HepG2 (cell line): ENCODE measurements around the gene CHRNG. TPM values are rescaled to one million over a fixed set of nuclear protein-coding genes. Genes with fewer than 3 reads are reported as not detected.

Experiments used
- AFF4 ChIP-seq: sonication (generic); formaldehyde crosslinking; IDR thresholded peaks from 2 replicates; pipeline ENCODE4 v1.4.0; 2020; ENCODE audit warnings: missing genetic modification reagents
- FOXK1 ChIP-seq: sonication (generic); formaldehyde crosslinking; IDR thresholded peaks from 2 replicates; pipeline ENCODE4 v1.4.0; 2020; ENCODE audit warnings: low read depth, missing genetic modification reagents, borderline replicate concordance
- MATR3 ChIP-seq: sonication (generic); formaldehyde crosslinking; IDR thresholded peaks from 2 replicates; pipeline ENCODE4 v1.4.0; 2020; ENCODE audit warnings: missing genetic modification reagents
- NCOA5 ChIP-seq: sonication (generic); formaldehyde crosslinking; IDR thresholded peaks from 2 replicates; pipeline ENCODE4 v1.4.0; 2020; ENCODE audit warnings: missing genetic modification reagents
- PAF1 ChIP-seq: IDR thresholded peaks from 2 replicates; pipeline ENCODE4 v1.6.1; 2016; ENCODE audit warnings: missing genetic modification reagents, missing compliant biosample characterization
- PRDM4 ChIP-seq: sonication (generic); formaldehyde crosslinking; IDR thresholded peaks from 2 replicates; pipeline ENCODE4 v1.9.0; 2021; ENCODE audit warnings: missing genetic modification reagents, borderline replicate concordance
- SIN3B ChIP-seq: fragments of 150-350 bp; IDR thresholded peaks from 2 replicates; pipeline ENCODE4 v1.6.1; 2014; ENCODE audit warnings: low read length
- STAT5B ChIP-seq: sonication (generic); formaldehyde crosslinking; IDR thresholded peaks from 2 replicates; pipeline ENCODE4 v1.4.0; 2020; ENCODE audit warnings: missing genetic modification reagents
- ZEB1 ChIP-seq: IDR thresholded peaks from 2 replicates; pipeline ENCODE4 v1.6.1; 2012; ENCODE audit warnings: mild to moderate bottlenecking, low read depth, inconsistent platforms; ENCODE audit not compliant: insufficient replicate concordance
- polyA plus RNA-seq, 8 experiments: library from polyadenylated mRNA; depleted of rRNA in 3 of 8; stranded (reverse) in 7 of 8; unstranded in 1 of 8; fragments of >200 nt; fragmentation: Illumina TruSeq in 4 of 8; extraction: Trizol in 4 of 8; gene quantifications; 2 replicates each; pipeline versions ENCODE4 v1.2.1 to v1.2.3, GENCODE V29; 2011 to 2016; ENCODE audit warnings: low read depth in 4 of 8, missing spikeins in 1 of 8, mixed read lengths in 1 of 8; ENCODE audit not compliant: insufficient read depth in 1 of 8
- total RNA-seq, 5 experiments: library from RNA; depleted of rRNA; stranded (reverse); fragments of >200 nt; fragmentation: Illumina TruSeq; extraction: Trizol; gene quantifications; 2 replicates each; pipeline ENCODE4 v1.2.3, GENCODE V29; 2016; ENCODE audit warnings: low read depth in 1 of 5
- TF ChIP-seq, protein P1 (sequence below), 2 experiments: sonication (generic) in 1 of 2; formaldehyde crosslinking in 1 of 2; IDR thresholded peaks; 2 replicates each; pipeline versions ENCODE4 v1.4.0 to v1.6.1; 2016 to 2020; ENCODE audit warnings: borderline replicate concordance in 1 of 2, low read depth in 1 of 2, mild to moderate bottlenecking in 1 of 2, missing genetic modification reagents in 1 of 2
- TF ChIP-seq, protein P2 (sequence below): fragments of 450-650 bp; IDR thresholded peaks from 2 replicates; pipeline ENCODE4 v1.6.1; 2017; ENCODE audit warnings: mild to moderate bottlenecking

CHRNG gene
- total and polyA plus RNA-seq, 2 of the 13 experiments (the other 11 are each of a cell fraction or from before 2014, with no cell fraction given), result not detected

DNA sequence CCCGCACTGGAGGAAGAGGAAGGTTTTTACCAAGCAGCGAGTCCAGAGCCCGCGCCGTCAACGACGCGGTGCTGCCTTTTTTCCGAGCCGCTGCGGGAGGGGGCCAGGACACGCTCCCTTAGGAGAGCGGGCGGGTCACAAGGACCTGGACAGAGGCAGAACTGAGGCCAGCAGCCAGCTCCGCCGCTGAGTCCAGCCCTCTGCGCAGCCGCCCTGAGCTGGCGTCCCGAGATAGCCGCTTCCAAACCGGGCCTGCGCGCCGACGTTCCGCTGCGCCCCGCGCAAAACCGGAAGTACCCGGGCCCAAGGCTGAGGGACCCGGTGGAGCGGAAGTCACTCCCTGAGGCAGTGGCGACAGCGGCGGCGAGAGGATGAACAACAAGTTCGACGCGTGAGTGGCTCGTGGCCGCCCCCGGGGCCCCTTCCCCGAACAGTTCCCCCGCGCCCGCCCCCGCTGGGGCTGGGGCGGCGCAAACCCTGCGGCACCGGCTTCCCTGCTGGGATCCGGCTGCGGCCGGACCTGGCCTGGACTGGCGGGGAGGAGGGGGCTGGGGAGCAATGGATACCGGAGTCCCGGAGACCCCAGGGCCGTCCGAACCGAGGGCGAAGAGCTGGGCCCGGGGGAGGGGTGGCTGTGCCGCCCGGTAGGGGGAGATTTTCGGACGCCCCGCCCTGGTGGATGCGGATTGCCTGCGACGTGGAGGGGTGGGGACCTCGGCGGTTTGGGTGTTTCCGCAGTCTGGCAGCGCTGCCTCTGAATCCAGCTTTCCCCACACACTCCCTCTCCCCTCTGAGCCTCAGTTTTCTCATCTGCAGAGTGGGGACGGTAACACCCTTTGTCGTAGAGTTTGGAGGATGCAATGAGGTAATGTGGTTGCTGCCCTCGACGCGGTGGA, 11.1 kb downstream of the CHRNG start, which contains the start of the genes EIF4E2 and TIGD1 (continued):
- TF ChIP-seq AFF4 (CRISPR knock-in tag) (peak; percentile 45; the same call in 1 of the 2 replicates), FOXK1 (peak; percentile 93), STAT5B (CRISPR knock-in tag) (0 out of 2 replicates have a peak, but pooled peaks have one; percentile 26), PRDM4 (peak; percentile 57; the same call in 1 of the 2 replicates), NCOA5 (CRISPR knock-in tag) (peak; percentile 84; the same call in 1 of the 2 replicates), PAF1 (CRISPR knock-in tag) (no peak), SIN3B (peak; percentile 61; the same call in 1 of the 2 replicates), ZEB1 (peak; percentile 86), MATR3 (no peak)
- TF ChIP-seq, protein P1, sequence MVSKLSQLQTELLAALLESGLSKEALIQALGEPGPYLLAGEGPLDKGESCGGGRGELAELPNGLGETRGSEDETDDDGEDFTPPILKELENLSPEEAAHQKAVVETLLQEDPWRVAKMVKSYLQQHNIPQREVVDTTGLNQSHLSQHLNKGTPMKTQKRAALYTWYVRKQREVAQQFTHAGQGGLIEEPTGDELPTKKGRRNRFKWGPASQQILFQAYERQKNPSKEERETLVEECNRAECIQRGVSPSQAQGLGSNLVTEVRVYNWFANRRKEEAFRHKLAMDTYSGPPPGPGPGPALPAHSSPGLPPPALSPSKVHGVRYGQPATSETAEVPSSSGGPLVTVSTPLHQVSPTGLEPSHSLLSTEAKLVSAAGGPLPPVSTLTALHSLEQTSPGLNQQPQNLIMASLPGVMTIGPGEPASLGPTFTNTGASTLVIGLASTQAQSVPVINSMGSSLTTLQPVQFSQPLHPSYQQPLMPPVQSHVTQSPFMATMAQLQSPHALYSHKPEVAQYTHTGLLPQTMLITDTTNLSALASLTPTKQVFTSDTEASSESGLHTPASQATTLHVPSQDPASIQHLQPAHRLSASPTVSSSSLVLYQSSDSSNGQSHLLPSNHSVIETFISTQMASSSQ (IDR thresholded peaks at IDR 0.05; ENCODE audit: low read depth), result no peak; the same call in 1 of the 2 replicates
- TF ChIP-seq, protein P1 (CRISPR knock-in tag; IDR thresholded peaks at IDR 0.05; ENCODE audit: borderline replicate concordance), result peak; percentile 88
- TF ChIP-seq, protein P2, sequence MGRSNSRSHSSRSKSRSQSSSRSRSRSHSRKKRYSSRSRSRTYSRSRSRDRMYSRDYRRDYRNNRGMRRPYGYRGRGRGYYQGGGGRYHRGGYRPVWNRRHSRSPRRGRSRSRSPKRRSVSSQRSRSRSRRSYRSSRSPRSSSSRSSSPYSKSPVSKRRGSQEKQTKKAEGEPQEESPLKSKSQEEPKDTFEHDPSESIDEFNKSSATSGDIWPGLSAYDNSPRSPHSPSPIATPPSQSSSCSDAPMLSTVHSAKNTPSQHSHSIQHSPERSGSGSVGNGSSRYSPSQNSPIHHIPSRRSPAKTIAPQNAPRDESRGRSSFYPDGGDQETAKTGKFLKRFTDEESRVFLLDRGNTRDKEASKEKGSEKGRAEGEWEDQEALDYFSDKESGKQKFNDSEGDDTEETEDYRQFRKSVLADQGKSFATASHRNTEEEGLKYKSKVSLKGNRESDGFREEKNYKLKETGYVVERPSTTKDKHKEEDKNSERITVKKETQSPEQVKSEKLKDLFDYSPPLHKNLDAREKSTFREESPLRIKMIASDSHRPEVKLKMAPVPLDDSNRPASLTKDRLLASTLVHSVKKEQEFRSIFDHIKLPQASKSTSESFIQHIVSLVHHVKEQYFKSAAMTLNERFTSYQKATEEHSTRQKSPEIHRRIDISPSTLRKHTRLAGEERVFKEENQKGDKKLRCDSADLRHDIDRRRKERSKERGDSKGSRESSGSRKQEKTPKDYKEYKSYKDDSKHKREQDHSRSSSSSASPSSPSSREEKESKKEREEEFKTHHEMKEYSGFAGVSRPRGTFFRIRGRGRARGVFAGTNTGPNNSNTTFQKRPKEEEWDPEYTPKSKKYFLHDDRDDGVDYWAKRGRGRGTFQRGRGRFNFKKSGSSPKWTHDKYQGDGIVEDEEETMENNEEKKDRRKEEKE, result no peak
